Measurements from ENCODE around the gene RFC2. TPM values are rescaled to one million over a fixed set of nuclear protein-coding genes. Genes with fewer than 3 reads are reported as not detected.

Gene RFC2
- total RNA-seq, 6 donors from 2014 or later = 9.5 to 19.4 (median 14.0) TPM

GRCh38 chr7:74183142-74183541, 71.1 kb downstream of the RFC2 start:
- peak overlapping the region in 2 of 4 donors; percentile 18 to 23 for H3K27ac ChIP-seq
- DNase-seq = no peak
- 74% methylated on average over 3 of the region's 3 CpGs for WGBS, 2 donors
- no peaks in the 10 kb centered on the region for H3K27me3 ChIP-seq
- peaks cover 90 to 95% (median 94%) of the 10 kb centered on the region in 4 donors for H3K4me1 ChIP-seq
- no peaks in the 10 kb centered on the region for H3K9me3 ChIP-seq
- no peak for ATAC-seq (ENCODE audit: low FRiP score in 2 of 2)
- H3K4me3 ChIP-seq = no peak overlapping the region
- TF ChIP-seq, protein P1, sequence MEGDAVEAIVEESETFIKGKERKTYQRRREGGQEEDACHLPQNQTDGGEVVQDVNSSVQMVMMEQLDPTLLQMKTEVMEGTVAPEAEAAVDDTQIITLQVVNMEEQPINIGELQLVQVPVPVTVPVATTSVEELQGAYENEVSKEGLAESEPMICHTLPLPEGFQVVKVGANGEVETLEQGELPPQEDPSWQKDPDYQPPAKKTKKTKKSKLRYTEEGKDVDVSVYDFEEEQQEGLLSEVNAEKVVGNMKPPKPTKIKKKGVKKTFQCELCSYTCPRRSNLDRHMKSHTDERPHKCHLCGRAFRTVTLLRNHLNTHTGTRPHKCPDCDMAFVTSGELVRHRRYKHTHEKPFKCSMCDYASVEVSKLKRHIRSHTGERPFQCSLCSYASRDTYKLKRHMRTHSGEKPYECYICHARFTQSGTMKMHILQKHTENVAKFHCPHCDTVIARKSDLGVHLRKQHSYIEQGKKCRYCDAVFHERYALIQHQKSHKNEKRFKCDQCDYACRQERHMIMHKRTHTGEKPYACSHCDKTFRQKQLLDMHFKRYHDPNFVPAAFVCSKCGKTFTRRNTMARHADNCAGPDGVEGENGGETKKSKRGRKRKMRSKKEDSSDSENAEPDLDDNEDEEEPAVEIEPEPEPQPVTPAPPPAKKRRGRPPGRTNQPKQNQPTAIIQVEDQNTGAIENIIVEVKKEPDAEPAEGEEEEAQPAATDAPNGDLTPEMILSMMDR (IDR thresholded peaks at IDR 0.05) = no peak
- TF ChIP-seq POLR2AphosphoS5 (IDR thresholded peaks at IDR 0.05) = no peak
- TF ChIP-seq POLR2A (IDR thresholded peaks at IDR 0.05) = no peak
- no peak for TF ChIP-seq EP300 (IDR thresholded peaks at IDR 0.05)
- peaks cover 0 to 27% (median 4%) of the 10 kb centered on the region in 4 donors for H3K36me3 ChIP-seq

- H3K4me1 ChIP-seq = peaks cover 91 to 95% (median 94%) of the 10 kb centered on the region in 4 donors
- ATAC-seq (ENCODE audit: low FRiP score in 2 of 2) = peak in 1 of 2 donors; percentile 18
- peaks cover 0 to 26% (median under 1%) of the 10 kb centered on the region in 4 donors for H3K36me3 ChIP-seq
- H3K27ac ChIP-seq = peak overlapping the region in 3 of 4 donors; percentile 7 to 23 (median 18)
- DNase-seq = peak in 1 of 2 donors; percentile 34
- TF ChIP-seq, protein P1 (IDR thresholded peaks at IDR 0.05) = no peak
- no peak for TF ChIP-seq POLR2A (IDR thresholded peaks at IDR 0.05)
- no peak for TF ChIP-seq POLR2AphosphoS5 (IDR thresholded peaks at IDR 0.05)
- no peak for TF ChIP-seq EP300 (IDR thresholded peaks at IDR 0.05)
- 66 to 68% methylated on average over 6 of the region's 6 CpGs for WGBS, 2 donors
- no peak overlapping the region for H3K4me3 ChIP-seq
- H3K9me3 ChIP-seq = no peaks in the 10 kb centered on the region
- H3K27me3 ChIP-seq = no peaks in the 10 kb centered on the region
Observed at GRCh38 chr7:74182453-74183090, 71.6 kb downstream of the RFC2 start.

DNA sequence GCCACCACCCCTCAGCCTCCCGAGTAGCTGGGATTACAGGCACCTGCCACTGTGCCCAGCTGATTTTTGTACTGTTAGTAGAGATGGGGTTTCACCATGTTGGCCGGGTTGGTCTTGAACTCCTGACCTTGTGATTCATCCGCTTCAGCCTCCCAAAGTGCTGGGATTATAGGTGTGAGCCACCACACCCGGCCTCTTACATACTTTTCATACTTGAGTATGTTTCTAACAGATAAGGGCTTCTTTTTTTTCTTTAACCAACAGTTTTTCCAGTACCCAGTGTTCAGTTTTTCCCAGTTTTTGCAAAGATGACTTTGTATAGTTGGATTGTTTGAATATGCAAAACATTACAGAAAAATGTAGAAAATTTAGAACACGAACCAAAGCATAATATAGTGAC, 72.4 kb downstream of the RFC2 start:
- Histone ChIP-seq H3K27me3 (no peaks in the 10 kb centered on the region), H3K4me1 (peaks cover 91 to 96% (median 94%) of the 10 kb centered on the region in 4 donors), H3K27ac (peak overlapping the region in 1 of 4 donors; percentile 7), H3K4me3 (no peak overlapping the region), H3K9me3 (no peaks in the 10 kb centered on the region), H3K36me3 (peaks cover 0 to 25% (median under 1%) of the 10 kb centered on the region in 4 donors)
- no peak for DNase-seq
- TF ChIP-seq EP300 (IDR thresholded peaks at IDR 0.05) (no peak), POLR2AphosphoS5 (IDR thresholded peaks at IDR 0.05) (no peak), POLR2A (IDR thresholded peaks at IDR 0.05) (no peak)
- TF ChIP-seq, protein P1 (IDR thresholded peaks at IDR 0.05) = no peak
- ATAC-seq (ENCODE audit: low FRiP score in 2 of 2) = no peak
- 58 to 67% methylated on average over 4 to 5 of the region's 5 CpGs for WGBS, 2 donors

Small RNA genes lying within 50 kb of the gene (small RNA-seq; reads per million reads assigned to genes)
- gene MIR590 = 0 to 1.7 (median 0.23) reads per million in 4 donors

Other genes with a start within 250 kb of the RFC2 start
- 100 to 1,000 TPM in 5 of 6 donors, 10 to 100 TPM in 1; 24.4 to 582 (median 229) TPM for gene ELN, start 226.2 kb downstream of the RFC2 start, total RNA-seq
- 10 to 100 TPM; 15.9 to 51.9 (median 33.0) TPM for gene LIMK1, start 170.6 kb downstream of the RFC2 start, total RNA-seq
- gene EIF4H, start 80.0 kb downstream of the RFC2 start, total RNA-seq = 100 to 1,000 TPM; 123 to 238 (median 203) TPM
- 10 to 100 TPM; 15.2 to 77.1 (median 34.7) TPM for gene LAT2, start 44.4 kb downstream of the RFC2 start, total RNA-seq
- gene CLIP2, start 35.0 kb upstream of the RFC2 start, total RNA-seq = 10 to 100 TPM; 12.1 to 55.5 (median 24.8) TPM
- 10 to 100 TPM; 16.4 to 41.9 (median 28.1) TPM for gene GTF2IRD1, start 199.5 kb upstream of the RFC2 start, total RNA-seq

Data from upper lobe of left lung (tissue), 6 donors.